Measurements from ENCODE around the gene RHCG. TPM values are rescaled to one million over a fixed set of nuclear protein-coding genes. Genes with fewer than 3 reads are reported as not detected.

RHCG gene
- total RNA-seq, 4 donors from 2014 or later, result 4.8 TPM; not detected in 3

DNA sequence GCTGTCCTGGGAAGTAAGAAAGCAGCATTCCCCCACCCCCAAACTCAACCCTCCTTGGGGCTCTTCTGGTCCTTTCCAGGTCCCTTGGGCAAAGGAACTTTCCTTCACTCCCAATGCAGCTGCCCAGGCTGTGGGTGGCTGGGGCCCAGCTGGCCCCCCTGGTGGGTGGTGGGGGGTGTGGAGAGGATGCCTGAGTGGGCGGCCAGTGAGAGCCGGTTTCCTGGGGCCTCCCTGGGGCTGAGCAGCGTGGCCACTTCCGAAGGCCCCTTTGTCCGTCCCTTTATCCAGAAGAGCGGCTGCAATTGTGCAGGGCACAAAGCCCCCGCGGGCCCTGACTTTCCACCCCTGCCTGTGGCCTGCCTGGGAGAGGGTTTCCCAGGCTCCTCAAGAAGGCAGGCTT lies 61.0 kb downstream of the RHCG start:
- H3K4me3 ChIP-seq, result no peak overlapping the region

DNA sequence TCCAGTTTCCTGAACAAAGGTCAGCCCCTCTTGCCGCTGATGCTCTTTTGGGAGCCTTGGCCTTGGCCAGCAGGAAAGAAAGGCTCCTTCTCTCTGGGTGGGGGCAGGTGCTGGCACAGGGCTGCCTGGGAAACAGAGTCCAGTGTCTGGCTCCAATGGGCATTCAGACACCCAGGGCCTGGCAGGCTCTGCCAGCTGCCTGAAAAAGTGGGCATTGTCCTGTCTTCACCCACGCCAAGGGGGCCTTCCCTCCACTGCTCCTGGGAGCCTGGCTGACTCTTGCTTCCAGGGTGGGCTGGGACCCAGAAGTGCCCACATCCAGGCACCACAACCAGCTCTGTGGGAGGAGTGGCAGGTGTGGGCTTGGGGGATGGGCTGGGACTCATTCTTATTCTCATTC lies 62.7 kb downstream of the RHCG start:
- WGBS, 2 donors, result 11 to 39% methylated on average over 1 to 2 of the region's 2 CpGs
- TF ChIP-seq, protein P1, sequence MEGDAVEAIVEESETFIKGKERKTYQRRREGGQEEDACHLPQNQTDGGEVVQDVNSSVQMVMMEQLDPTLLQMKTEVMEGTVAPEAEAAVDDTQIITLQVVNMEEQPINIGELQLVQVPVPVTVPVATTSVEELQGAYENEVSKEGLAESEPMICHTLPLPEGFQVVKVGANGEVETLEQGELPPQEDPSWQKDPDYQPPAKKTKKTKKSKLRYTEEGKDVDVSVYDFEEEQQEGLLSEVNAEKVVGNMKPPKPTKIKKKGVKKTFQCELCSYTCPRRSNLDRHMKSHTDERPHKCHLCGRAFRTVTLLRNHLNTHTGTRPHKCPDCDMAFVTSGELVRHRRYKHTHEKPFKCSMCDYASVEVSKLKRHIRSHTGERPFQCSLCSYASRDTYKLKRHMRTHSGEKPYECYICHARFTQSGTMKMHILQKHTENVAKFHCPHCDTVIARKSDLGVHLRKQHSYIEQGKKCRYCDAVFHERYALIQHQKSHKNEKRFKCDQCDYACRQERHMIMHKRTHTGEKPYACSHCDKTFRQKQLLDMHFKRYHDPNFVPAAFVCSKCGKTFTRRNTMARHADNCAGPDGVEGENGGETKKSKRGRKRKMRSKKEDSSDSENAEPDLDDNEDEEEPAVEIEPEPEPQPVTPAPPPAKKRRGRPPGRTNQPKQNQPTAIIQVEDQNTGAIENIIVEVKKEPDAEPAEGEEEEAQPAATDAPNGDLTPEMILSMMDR (IDR thresholded peaks at IDR 0.05), result no peak
- no peak for TF ChIP-seq EP300 (IDR thresholded peaks at IDR 0.05)
- no peak for TF ChIP-seq POLR2A (IDR thresholded peaks at IDR 0.05)
- Histone ChIP-seq H3K4me3 (no peak overlapping the region), H3K9me3 (no peaks in the 10 kb centered on the region), H3K4me1 (peaks cover 0 to 11% (median 4%) of the 10 kb centered on the region in 4 donors), H3K27ac (no peak overlapping the region), H3K27me3 (peaks cover 0 to 41% of the 10 kb centered on the region in 2 donors), H3K36me3 (no peaks in the 10 kb centered on the region)
- no peak for DNase-seq (ENCODE audit: low spot score in 2 of 2)

More for the DNA sequence above, 61.0 kb downstream of the RHCG start:
- no peak for TF ChIP-seq EP300 (IDR thresholded peaks at IDR 0.05)
- no peak for TF ChIP-seq POLR2A (IDR thresholded peaks at IDR 0.05)
- TF ChIP-seq, protein P1 (IDR thresholded peaks at IDR 0.05), result no peak
- 35 to 43% methylated on average over 4 to 8 of the region's 8 CpGs for WGBS, 2 donors
- Histone ChIP-seq H3K27ac (no peak overlapping the region), H3K36me3 (no peaks in the 10 kb centered on the region), H3K27me3 (peaks cover 0 to 54% of the 10 kb centered on the region in 2 donors), H3K4me1 (peaks cover 0 to 7% (median 3%) of the 10 kb centered on the region in 4 donors), H3K9me3 (no peaks in the 10 kb centered on the region)
- no peak for DNase-seq (ENCODE audit: low spot score in 2 of 2)

DNA sequence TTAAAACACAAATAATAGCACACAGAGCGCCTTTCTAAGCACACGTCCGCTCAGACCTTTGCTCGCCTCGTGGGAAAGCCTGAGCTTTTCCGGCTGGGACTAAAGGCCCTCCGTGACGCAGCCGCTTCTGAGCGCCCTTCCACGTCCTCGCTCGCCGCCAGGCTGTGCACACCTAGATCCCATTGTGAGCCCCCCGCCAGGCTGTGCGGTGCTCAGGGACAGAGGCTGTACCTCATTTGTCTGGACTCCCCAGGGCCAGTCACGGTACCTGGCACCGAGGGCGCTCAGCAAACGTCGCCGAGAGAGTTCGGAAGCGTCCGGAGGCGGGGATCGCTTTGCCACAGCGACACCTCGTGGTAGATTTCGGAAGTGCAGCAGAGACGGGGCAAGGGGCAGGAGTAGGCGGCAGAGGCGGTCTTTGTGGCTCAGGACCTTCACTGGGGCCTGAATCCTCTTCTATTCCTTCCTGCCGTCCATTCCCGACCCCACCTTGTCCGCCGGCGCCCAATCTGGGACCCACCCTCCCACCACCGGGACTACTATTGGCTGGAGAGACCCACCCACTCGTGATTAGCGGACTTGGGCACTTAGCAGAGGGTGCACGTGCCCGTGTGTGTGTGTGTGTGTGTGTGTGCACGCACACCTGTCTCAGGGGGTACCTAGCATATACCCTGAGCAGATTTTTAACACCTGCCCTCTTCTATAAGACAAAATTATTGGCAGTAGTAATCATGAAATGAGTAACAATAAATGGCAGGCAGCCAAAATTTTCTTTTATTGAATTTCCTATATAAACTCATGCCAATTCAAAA lies 65.6 kb downstream of the RHCG start:
- peaks cover 0 to 11% (median 4%) of the 10 kb centered on the region in 4 donors for H3K4me1 ChIP-seq
- H3K27ac ChIP-seq, result no peak overlapping the region
- TF ChIP-seq, protein P1 (IDR thresholded peaks at IDR 0.05), result peak; percentile 95 to 99 (median 96)
- no peak for TF ChIP-seq EP300 (IDR thresholded peaks at IDR 0.05)
- WGBS, 2 donors, result 2 to 4% methylated on average over 39 to 44 of the region's 44 CpGs
- peak overlapping the region; percentile 26 to 49 (median 36) for H3K4me3 ChIP-seq
- peaks cover 0 to 16% of the 10 kb centered on the region in 2 donors for H3K27me3 ChIP-seq
- H3K36me3 ChIP-seq, result no peaks in the 10 kb centered on the region
- no peaks in the 10 kb centered on the region for H3K9me3 ChIP-seq
- DNase-seq (ENCODE audit: low spot score in 2 of 2), result peak; percentile 81 to 94

DNA sequence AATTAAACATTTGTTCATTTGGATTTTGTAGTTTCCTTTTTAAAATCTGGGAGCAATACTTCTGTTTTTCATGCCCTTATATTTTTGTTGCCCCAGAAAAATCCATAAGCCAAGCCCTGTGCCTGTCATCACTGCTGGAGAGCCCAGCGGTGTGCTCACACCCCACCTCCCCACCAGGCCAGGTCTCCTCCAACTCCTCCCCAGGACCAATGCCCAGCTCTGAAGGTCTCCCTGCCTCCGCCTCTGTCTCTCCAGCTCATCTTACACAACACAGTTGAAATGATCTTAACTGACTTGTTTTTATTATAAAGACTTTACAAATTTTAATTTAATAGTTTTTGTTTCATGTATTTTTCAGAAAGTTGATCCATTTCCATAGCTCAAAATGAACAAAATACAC lies 66.4 kb downstream of the RHCG start:
- no peak for DNase-seq (ENCODE audit: low spot score in 2 of 2)
- Histone ChIP-seq H3K27me3 (peaks cover 0 to 11% of the 10 kb centered on the region in 2 donors), H3K36me3 (no peaks in the 10 kb centered on the region), H3K4me1 (peaks cover 0 to 11% (median 4%) of the 10 kb centered on the region in 4 donors), H3K4me3 (no peak overlapping the region), H3K27ac (no peak overlapping the region), H3K9me3 (no peaks in the 10 kb centered on the region)
- WGBS, 2 donors, result 60 to 76% methylated on average over 2 of the region's 2 CpGs
- TF ChIP-seq POLR2A (IDR thresholded peaks at IDR 0.05), result no peak
- no peak for TF ChIP-seq EP300 (IDR thresholded peaks at IDR 0.05)
- TF ChIP-seq, protein P1 (IDR thresholded peaks at IDR 0.05), result no peak

DNA sequence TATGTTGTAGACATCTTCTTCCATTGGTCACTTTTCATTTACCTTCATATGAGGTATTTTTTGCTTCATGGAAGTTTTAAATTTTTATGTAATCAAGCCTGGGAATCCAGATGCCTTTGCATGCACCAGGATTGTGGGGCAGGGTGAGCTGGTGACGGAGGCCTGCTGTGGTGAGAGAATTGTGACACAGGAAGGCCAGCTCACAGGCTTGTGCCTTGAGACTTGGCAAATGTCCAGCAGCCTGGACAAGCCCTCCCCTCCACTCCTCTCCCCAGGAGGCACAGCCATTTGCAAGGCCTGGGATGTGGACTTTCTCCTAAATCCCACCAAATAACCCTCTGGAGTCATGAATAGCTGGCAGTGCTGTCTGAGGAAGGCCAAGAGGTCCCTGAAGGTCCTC lies 67.4 kb downstream of the RHCG start:
- 42 to 47% methylated on average over 1 of the region's 1 CpG for WGBS, 2 donors
- Histone ChIP-seq H3K27ac (no peak overlapping the region), H3K9me3 (no peaks in the 10 kb centered on the region), H3K4me3 (no peak overlapping the region), H3K27me3 (peaks cover 0 to 13% of the 10 kb centered on the region in 2 donors), H3K36me3 (no peaks in the 10 kb centered on the region), H3K4me1 (peaks cover 0 to 11% (median 4%) of the 10 kb centered on the region in 4 donors)
- TF ChIP-seq, protein P1 (IDR thresholded peaks at IDR 0.05), result no peak
- no peak for TF ChIP-seq EP300 (IDR thresholded peaks at IDR 0.05)
- TF ChIP-seq POLR2A (IDR thresholded peaks at IDR 0.05), result no peak
- DNase-seq (ENCODE audit: low spot score in 2 of 2), result no peak

All from tibial nerve (tissue), 4 donors.